ACHN (cell line): ENCODE results near the gene PARP4.
"Not testable (repeated sequence)": the region's sequence is repeated elsewhere in the genome, so short reads cannot be mapped to it uniquely, and the experiment has no call there.

Experiments
- DNase-seq: peaks from one replicate; pipeline ENCODE4 v3.0.0-alpha.2; 2015
- in situ Hi-C: cut with HindIII; loops from 2 replicates; pipeline ENCODE4 v1.10.0; 2017; ENCODE audit warnings: low sequenced_read_pairs, low pct_ligation_motif_present, low pct_unique_long_range_greater_than_20kb

The PARP4 gene

DNA sequence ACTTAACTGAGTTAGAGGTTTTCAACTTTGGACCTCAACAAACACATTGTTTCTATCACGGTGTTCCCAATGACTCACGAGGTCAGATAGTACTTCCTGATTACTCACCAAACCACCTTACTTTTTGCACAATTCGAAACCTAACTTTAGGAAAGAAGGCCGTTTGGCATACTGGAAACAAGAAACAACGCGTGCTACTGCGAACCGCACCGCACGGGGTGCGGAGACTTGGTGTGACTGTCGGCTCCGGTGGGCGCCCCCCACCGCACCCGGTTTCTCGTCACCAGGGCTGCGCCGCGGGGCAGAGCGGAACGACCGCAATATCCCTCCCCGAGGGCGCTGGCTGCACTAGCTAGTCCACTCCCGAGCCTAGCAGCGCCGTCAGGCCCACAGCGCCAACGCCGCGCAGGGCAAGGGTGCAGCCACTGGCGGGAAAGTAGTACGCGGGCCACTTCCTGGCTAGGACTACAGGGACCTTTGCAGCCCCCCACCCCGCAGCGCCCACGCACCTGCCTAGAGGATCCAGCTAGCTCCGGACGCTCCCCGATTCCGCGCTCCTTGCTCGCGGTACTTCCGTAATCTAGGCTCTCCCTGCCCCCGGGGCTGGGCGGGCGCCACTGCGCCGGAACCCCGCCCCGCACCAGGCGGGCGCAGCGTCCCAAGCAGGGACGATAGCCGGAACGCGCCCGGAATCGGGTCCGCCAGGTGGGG is at the start of gene PARP4:
TSS of gene PARP4 (minus strand) at position 582 of the 711 bp plus-strand sequence. CDS start 9,002 bp downstream, outside the sequence.
- peak; percentile 86 for DNase-seq
- in situ Hi-C loops, result no loop called here

- DNase-seq, in situ Hi-C loops: not testable (repeated sequence)
These were observed 48.1 kb upstream of the PARP4 start for GRCh38 chr13:24560579-24561187.

- in situ Hi-C loops, DNase-seq: not testable (repeated sequence)
These were observed 47.0 kb upstream of the PARP4 start for GRCh38 chr13:24559431-24560218.

DNA sequence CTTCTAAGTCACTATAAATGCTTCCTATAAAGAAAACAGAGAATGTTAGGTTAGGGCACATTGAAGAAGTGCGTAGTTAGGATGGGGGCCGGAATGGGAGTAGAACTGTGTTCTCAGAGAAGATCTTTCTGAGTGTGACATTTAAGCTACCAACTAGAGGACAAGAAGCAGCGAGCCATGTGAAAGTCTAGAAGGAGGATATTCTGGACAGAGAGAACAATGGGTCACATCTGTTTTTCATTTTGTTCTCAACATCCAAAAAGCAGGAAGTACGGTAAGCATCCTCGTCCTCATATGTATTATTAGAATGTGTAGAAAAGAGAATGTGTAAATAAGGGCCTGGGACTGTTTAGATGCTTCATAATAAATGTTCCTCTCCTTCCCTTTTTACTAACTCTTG is 44.5 kb upstream of the PARP4 start:
- DNase-seq, result no peak
- in situ Hi-C loops, result no loop called here

DNA sequence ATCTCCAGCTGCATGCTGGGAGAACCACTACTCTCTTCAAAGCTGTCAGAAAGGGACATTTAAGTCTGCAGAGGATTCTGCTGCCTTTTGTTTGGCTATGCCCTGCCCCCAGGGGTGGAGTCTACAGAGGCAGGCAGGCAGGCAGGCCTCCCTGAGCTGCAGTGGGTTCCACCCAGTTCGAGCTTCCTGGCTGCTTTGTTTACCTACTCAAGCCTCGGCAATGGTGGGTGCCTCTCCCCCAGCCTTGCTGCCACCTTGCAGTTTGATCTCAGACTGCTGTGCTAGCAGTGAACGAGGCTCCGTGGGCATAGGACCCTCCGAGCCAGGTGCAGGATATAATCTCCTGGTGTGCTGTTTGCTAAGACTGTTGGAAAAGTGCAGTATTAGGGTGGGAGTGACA is 41.3 kb upstream of the PARP4 start:
- DNase-seq, in situ Hi-C loops: not testable (repeated sequence)

DNA sequence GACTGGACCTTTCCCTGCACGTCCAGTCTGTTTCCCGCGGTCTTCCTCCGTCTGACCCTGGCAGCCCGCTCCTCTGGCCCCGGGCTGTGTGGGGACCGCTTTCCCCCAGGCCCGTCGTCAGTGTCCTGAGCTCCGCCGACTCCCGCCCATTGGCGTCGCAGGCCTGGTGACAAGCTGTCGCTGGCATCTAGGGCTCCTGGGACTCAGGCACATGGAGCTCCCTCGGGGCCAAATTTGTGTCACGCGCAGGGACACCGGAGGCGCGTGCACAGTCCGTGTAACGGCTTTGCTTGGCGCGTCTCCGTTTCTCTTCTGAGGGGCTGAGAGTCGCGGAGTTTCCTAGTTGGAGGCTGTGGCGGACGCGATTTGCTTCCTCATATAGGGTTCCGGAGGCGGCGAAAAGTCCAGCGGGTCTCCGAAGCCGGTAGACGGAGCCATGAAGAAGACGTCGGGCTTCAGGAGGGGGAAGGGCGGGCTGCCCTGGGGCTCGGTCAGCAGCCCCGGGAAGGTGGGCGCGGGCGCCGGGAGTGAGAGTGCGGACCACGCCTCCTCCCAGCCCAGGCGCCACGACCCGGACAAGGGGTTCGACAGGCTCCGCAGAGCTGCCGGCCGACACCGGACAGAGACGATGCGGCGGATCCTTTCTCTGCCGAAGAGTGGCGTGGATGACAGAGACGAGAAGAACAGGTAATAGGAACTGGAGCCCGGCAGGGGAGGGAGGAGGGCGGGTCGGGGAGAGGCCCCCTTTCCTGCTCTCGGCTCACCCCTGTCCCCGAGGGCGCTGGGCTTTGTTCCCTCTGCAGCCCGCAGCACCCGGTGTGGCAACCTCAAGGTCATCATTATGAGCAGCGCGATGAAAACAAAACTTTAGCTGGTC is 29.1 kb upstream of the PARP4 start:
- in situ Hi-C loops, DNase-seq: not testable (repeated sequence)

- in situ Hi-C loops, result no loop called here
- DNase-seq, result no peak
These were observed 28.5 kb upstream of the PARP4 start for GRCh38 chr13:24541127-24541475.

DNA sequence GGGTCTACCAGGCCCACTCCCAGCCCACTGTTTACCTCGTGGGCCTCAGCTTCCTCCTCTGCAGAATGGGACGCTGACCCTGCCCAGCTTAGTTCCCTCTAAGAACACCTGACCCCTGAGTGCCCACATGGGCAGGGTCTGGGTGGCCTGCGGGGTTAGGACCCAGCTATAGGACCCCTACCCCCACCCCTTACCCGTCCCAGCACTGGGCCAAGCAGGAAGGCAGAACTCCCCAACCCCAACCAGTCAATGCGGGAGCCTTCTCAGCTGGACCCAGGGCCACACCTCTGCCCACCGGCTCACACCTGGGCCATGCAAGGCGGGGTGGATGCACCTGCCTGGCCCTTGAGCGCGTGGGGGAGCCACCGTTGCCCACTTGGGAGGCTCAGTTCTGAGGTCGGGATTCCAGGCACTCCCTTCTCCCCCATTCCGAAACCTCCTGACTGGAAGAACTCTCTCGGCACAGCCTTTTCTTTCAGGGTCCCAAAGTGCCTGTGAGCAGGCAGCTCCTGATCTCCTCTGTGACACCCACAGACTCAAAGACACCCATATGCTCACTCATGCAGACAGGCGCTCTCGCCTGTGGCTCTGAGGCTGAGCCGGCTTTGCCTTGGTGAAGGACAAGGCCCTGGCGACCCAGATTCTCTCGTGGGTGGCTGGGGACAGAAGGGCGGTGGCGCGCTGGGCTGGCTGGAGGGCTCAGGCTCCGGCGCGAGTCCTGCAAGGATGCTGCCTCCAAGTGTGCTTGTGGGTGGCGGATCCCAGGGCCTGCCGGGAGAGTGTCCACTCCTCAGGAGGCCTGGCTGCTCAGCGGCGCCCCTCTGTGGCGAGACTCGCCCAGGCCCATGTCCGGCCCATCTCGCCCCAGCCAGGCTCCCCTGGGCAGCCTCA is 27.9 kb upstream of the PARP4 start:
- no peak for DNase-seq
- in situ Hi-C loops, result no loop called here

DNA sequence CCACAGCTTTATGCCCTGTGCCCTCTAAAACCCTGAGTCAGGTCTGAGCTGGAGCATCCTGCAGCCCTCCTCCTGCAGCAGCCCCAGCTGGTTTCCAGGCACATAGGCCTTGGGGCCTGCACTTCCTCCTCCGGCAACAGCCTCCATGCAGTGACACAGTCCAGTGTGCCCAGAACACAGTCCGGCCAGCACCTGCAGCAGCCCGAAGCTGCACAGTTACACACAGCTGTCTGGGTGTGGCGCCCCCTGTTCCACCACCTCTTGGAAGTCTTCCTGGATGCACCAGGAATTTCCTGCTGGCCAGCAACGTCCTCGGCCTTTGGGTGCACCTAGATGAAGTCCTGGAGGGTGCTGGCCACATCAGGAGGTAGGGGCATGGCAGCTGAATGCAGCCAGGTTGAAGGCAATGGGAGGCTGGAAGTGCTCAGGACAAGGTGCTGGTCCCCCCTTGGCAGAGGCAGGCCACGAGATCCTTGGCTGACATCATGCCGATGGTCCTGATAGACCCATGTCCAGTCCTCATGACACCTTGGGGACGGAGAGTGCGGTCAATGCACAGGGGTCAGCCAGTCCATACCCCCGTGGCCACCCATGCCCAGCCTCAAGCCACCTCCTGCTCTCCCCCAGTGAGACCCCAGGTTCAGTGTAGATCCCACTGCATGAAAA is 27.1 kb upstream of the PARP4 start:
- in situ Hi-C loops, result no loop called here
- no peak for DNase-seq

DNA sequence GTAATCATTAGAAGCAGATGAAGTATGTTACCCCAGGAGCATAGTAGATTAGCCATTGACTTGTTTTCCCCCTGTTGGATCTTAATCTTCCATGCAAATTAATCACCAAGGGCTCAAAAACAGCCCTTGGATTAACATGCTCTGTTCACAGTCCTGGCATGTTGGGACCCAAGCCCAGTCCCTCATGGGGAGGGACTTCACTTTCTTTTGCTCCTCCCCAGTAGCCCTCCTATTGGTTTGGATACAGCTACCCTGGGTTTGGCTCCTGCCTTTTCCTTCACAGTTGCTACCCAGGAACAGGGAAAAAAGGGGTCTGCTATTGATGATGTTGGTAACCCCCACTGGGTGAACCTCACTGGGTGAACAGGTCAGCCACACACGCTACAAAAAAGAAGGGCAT is 16.9 kb upstream of the PARP4 start:
- no peak for DNase-seq
- in situ Hi-C loops, result no loop called here

DNA sequence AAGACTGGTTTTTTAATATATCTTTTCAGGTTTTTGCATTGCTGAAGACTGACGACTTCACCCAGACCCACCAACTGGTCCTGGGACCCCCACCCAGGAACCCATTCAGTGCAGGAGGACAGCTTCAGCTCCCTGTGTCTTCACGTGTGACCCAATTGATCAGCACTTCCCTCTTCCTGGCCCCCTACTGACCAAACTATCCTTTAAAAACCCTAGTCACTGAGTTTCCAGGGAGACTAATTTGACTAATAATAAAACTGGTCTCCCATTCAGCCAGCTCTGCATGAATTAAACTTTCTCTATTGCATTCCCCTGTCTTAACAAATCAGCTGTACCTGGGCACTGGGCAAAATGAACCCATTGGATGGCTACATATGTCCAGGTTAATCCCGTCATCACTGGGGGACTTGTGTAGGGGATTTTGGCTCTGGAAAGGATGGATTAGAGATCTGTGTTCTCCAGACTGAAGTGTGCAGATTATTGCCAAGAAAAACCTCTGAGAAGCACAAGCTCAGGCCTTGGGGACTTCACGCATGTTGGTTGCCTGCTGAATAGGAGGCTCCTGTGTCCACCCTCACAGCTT is 16.3 kb upstream of the PARP4 start:
- in situ Hi-C loops, result no loop called here
- DNase-seq, result no peak

DNA sequence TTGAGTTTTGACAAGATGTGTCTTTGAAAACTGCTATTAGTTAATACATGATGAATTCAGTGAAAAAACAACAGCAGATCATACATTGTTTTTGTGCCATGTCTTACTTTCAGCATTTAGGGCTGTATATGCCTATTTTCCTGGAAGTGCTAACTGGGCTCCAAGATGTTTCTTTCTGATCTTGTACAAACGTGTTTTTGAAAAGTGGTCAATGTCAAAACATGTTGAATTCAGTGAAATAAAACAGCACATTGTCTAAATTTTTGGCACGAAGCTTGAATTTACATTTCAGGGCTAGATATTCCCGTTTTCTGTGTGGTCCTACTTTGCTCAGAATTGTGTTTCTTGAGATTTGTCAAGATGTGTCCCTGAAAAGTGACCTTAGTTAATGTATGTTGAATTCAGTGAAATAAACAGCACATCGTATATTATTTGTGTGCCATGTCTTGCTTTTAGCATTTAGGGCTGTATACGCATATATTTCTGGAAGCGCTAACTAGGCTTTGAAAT is 14.7 kb upstream of the PARP4 start:
- no peak for DNase-seq
- in situ Hi-C loops, result no loop called here

- in situ Hi-C loops, result no loop called here
- no peak for DNase-seq
These were observed 8.2 kb upstream of the PARP4 start for GRCh38 chr13:24520733-24521132.

GRCh38 chr13:24516919-24517318 is 4.3 kb upstream of the PARP4 start:
- in situ Hi-C loops, result no loop called here
- DNase-seq, result no peak

DNA sequence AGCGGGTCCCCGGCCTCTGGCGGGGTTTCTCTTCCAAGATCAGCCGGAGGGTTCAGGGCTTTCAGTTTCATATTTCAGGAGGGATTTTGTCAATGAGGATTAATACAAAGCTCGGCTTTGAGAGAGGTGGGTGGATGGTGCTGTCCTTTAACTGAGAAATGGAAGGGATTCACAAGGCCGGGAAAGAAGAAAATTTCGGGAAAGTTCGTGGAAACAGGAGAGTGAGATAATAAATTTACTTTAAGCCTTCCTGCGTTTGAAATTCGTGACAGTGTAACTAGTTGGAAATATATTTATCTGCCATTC is 283 bp upstream of the PARP4 start:
- no peak for DNase-seq
- in situ Hi-C loops, result no loop called here

- no peak for DNase-seq
- in situ Hi-C loops, result no loop called here
These were observed 772 bp downstream of the PARP4 start for GRCh38 chr13:24511816-24512196.
